ENCODE data around the gene OCA2. TPM values are rescaled to one million over a fixed set of nuclear protein-coding genes. Genes with fewer than 3 reads are reported as not detected.

OCA2 gene
- total and polyA plus RNA-seq, 7 donors: 0.36 to 0.41 TPM; not detected in 5

DNA sequence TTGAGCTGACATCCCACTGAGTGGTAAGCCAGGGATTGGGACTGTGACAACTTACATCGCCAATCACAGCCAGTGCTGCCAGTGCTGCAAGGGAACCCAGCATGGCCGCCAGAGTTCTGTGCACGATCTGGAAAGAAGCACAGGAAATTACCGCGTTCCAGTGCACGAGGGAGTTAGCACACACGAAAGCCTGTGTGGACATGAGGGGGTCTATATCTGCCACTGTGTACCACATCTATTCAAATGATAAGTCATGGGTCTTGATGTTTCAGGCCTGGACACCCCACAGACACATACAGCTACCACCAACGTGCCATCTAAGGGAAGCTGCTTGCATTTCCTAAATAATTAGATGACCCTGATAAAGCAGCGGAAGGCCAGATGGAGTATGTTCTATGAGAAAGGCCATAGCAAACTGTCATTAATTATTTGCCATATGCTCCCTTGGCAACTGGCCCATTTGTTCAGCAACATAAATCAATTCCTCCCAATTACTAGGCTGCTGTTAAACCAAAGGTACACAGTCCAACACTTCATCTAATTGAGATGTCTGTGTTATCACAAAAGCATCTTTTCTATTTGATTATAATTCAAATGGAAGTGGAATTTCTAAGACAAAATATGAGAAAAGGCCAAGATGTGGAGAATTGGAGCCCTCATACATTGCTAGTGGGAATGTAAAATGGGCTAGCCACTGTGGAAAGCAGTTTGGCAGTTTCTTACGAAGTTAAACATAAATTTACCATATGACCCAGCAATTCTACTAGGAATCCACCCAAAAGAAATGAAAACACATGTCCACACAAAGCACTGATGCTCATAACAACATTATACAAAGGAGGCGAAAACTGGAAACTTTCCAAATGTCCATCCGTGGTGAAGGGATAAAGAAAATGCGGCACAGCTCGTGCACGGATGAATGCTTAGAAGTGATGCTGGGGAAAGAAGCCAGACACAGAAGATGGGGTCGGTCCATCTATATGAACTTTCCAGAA lies 108.3 kb downstream of the OCA2 start:
- WGBS, 2 donors: 76 to 78% methylated on average over 16 of the region's 16 CpGs
- no peaks in the 10 kb centered on the region for H3K4me1 ChIP-seq
- H3K27ac ChIP-seq: no peak overlapping the region
- H3K36me3 ChIP-seq: no peaks in the 10 kb centered on the region
- H3K9me3 ChIP-seq: no peaks in the 10 kb centered on the region
- intact Hi-C loops (cut with DNase I): no loop called here
- H3K27me3 ChIP-seq: no peaks in the 10 kb centered on the region
- no peak overlapping the region for H3K4me3 ChIP-seq
- no peak for TF ChIP-seq EP300 (IDR thresholded peaks at IDR 0.05)
- TF ChIP-seq POLR2AphosphoS5 (IDR thresholded peaks at IDR 0.05): no peak
- no peak for TF ChIP-seq POLR2A (IDR thresholded peaks at IDR 0.05)
- TF ChIP-seq, protein P1, sequence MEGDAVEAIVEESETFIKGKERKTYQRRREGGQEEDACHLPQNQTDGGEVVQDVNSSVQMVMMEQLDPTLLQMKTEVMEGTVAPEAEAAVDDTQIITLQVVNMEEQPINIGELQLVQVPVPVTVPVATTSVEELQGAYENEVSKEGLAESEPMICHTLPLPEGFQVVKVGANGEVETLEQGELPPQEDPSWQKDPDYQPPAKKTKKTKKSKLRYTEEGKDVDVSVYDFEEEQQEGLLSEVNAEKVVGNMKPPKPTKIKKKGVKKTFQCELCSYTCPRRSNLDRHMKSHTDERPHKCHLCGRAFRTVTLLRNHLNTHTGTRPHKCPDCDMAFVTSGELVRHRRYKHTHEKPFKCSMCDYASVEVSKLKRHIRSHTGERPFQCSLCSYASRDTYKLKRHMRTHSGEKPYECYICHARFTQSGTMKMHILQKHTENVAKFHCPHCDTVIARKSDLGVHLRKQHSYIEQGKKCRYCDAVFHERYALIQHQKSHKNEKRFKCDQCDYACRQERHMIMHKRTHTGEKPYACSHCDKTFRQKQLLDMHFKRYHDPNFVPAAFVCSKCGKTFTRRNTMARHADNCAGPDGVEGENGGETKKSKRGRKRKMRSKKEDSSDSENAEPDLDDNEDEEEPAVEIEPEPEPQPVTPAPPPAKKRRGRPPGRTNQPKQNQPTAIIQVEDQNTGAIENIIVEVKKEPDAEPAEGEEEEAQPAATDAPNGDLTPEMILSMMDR (IDR thresholded peaks at IDR 0.05): no peak
- no peak for DNase-seq

DNA sequence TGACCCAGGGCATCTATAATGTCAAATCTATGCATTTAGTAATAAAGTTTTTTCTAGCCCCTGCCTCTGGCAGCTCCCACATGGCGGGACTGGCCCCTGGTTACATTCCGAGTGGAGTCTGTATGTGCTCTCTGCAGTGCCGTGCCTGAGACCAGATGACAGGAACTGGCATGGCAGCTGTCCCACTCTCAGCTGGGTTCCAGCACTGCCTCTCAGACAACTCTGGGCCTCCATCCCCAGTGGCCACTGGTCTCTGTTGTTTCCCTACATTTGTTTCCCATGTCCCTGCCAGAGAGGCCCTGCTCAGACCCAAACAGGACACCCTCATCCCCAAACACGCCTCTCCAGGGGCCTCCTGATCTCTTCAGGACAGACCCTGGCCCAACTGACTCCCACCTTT lies 109.3 kb downstream of the OCA2 start:
- H3K4me1 ChIP-seq: no peaks in the 10 kb centered on the region
- intact Hi-C loops (cut with DNase I): no loop called here
- H3K27ac ChIP-seq: no peak overlapping the region
- H3K27me3 ChIP-seq: no peaks in the 10 kb centered on the region
- WGBS, 2 donors: 85 to 87% methylated on average over 4 of the region's 4 CpGs
- H3K36me3 ChIP-seq: no peaks in the 10 kb centered on the region
- DNase-seq: no peak
- no peaks in the 10 kb centered on the region for H3K9me3 ChIP-seq
- no peak overlapping the region for H3K4me3 ChIP-seq
- TF ChIP-seq POLR2A (IDR thresholded peaks at IDR 0.05) (no peak), POLR2AphosphoS5 (IDR thresholded peaks at IDR 0.05) (no peak), EP300 (IDR thresholded peaks at IDR 0.05) (no peak)
- TF ChIP-seq, protein P1 (IDR thresholded peaks at IDR 0.05): no peak

DNA sequence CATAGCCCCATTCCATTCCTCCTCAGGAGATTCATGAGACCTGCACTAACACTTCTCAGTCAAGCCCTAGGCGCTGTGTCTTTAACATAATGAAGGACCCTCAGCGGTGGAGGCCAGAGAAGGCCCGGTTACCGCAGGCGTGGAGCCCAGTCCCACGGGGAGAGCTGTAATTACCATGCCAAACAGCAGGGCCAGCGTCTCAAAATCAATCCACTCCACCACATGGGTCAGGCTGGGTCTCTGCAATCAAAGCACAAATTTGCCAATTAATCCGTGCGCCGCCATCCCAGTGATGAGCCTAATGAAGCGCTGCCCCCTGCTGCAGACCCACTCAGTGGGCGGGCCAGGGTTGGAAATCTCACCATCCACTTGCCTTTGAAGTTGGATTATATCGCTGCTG lies 109.7 kb downstream of the OCA2 start:
- no peaks in the 10 kb centered on the region for H3K9me3 ChIP-seq
- H3K27me3 ChIP-seq: no peaks in the 10 kb centered on the region
- TF ChIP-seq POLR2A (IDR thresholded peaks at IDR 0.05) (no peak), POLR2AphosphoS5 (IDR thresholded peaks at IDR 0.05) (no peak), EP300 (IDR thresholded peaks at IDR 0.05) (no peak)
- TF ChIP-seq, protein P1 (IDR thresholded peaks at IDR 0.05): no peak
- H3K27ac ChIP-seq: no peak overlapping the region
- no peaks in the 10 kb centered on the region for H3K4me1 ChIP-seq
- intact Hi-C loops (cut with DNase I): no loop called here
- no peak for DNase-seq
- no peak overlapping the region for H3K4me3 ChIP-seq
- 91 to 93% methylated on average over 13 of the region's 13 CpGs for WGBS, 2 donors
- H3K36me3 ChIP-seq: no peaks in the 10 kb centered on the region

DNA sequence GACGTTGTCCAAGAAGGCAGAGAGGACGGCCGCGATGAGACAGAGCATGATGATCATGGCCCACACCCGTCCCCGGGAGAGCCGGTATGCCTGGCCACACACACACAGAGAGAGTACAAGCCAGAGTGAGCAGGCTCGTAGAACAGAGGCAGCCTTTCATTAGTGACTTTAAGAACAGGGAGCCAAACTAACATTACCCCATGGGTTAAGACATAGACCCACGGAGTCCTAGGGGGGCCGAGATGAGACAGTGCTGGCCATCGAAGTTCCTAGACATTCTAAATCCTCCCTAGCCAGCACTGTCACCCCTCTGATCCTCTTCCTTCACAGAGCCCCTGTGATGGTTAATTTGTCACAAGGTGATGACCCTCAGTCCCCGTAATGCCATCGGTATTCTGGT lies 114.0 kb downstream of the OCA2 start:
- WGBS, 2 donors: 83 to 89% methylated on average over 13 of the region's 13 CpGs
- Histone ChIP-seq H3K36me3 (no peaks in the 10 kb centered on the region), H3K4me3 (no peak overlapping the region), H3K27me3 (no peaks in the 10 kb centered on the region), H3K4me1 (no peaks in the 10 kb centered on the region), H3K9me3 (no peaks in the 10 kb centered on the region), H3K27ac (no peak overlapping the region)
- no peak for DNase-seq
- intact Hi-C loops (cut with DNase I): no loop called here
- no peak for TF ChIP-seq EP300 (IDR thresholded peaks at IDR 0.05)
- TF ChIP-seq, protein P1 (IDR thresholded peaks at IDR 0.05): no peak
- no peak for TF ChIP-seq POLR2AphosphoS5 (IDR thresholded peaks at IDR 0.05)
- TF ChIP-seq POLR2A (IDR thresholded peaks at IDR 0.05): no peak
